WI38 (cell line): Measurements from ENCODE around the gene BRD7.

ENCODE experiments used
- H3K4me3 ChIP-seq: 2 replicates; pipeline ENCODE4 v1.5.1; 2011; ENCODE audit warnings: low read depth, mild to moderate bottlenecking, control low read depth, low read length
- TF ChIP-seq, protein P1 (sequence below): IDR thresholded peaks from 2 replicates; pipeline ENCODE4 v1.5.1; 2012; ENCODE audit warnings: low read depth, mild to moderate bottlenecking, control low read depth, low read length

Gene BRD7

DNA sequence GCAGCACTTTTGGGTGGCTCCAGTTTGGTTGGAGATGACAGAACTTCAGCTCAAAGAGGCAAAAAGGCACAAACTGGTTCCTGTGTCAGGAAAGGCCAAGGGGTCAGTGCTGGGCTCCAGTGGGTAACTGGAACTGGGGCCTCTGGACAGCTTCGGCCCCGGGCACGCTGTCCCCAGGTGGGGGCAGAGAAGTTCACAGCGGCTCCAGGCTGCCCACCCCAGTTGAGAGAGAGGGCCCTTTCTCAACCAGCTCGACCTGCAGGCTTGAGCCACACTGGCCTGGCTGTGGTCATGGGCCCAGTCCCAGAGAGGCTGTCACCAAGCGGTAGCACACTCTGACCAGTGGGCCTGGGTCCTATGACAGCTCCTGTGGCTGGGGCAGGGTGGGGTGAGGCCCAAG lies 77.9 kb downstream of the BRD7 start:
- TF ChIP-seq, protein P1, sequence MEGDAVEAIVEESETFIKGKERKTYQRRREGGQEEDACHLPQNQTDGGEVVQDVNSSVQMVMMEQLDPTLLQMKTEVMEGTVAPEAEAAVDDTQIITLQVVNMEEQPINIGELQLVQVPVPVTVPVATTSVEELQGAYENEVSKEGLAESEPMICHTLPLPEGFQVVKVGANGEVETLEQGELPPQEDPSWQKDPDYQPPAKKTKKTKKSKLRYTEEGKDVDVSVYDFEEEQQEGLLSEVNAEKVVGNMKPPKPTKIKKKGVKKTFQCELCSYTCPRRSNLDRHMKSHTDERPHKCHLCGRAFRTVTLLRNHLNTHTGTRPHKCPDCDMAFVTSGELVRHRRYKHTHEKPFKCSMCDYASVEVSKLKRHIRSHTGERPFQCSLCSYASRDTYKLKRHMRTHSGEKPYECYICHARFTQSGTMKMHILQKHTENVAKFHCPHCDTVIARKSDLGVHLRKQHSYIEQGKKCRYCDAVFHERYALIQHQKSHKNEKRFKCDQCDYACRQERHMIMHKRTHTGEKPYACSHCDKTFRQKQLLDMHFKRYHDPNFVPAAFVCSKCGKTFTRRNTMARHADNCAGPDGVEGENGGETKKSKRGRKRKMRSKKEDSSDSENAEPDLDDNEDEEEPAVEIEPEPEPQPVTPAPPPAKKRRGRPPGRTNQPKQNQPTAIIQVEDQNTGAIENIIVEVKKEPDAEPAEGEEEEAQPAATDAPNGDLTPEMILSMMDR, result no peak

DNA sequence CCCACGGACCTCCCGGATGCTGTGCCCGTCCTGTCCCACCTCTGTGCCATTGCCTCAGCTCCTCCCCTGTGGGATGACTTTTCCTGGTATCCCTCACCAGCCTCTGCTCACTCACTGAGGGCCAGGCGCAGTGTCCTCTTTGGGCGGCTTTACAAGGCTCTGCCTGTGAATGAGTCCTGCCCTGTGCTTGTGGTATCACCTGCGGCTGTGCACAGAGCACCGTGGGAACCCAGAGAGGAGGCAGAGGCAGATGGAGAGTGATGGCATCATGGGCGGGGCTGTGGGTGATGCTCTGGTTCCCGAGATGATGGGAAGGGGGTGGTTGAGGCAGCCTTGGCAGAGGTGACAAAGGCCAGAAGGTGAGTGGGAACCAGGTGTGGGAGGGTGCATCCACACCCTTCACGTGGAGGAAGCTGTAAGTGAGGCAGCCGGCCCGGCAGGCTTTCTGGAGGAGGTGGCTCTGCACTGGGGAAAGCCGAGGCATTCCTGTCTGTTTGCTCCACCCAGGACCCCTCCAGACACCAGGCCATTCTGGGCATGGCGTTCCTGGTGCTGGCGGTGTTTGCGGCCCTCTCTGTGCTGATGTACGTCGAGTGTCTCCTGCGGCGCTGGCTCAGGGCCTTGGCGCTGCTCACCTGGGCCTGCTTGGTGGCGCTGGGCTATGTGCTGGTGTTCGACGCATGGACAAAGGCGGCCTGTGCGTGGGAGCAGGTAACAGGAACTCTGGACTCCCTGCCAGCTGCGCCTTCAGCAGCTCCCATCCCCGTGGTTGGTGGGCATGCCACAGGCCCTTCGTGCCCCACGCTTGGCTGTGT lies 78.6 kb downstream of the BRD7 start:
- TF ChIP-seq, protein P1, result no peak
- H3K4me3 ChIP-seq, result no peak overlapping the region

More for the DNA sequence above, 77.9 kb downstream of the BRD7 start:
- no peak overlapping the region for H3K4me3 ChIP-seq

DNA sequence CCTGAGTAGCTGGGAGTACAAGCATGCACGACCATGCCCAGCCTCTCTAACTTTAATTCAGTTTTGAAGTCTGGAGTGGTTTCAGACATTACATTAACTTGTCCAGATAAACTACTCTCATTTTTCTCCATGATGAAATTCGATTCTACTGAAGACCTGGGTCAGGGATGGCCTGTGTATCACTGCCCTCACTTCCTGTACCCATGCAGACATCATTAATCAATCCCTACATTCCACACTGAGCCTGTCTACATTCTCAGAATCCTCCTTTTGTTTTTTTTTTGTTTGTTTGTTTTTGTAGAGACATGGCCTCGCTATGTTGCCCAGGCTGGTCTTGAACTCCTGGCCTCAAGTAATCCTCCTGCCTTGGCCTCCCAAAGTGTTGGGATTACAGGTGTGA lies 79.9 kb downstream of the BRD7 start:
- H3K4me3 ChIP-seq, result no peak overlapping the region
- TF ChIP-seq, protein P1, result no peak

DNA sequence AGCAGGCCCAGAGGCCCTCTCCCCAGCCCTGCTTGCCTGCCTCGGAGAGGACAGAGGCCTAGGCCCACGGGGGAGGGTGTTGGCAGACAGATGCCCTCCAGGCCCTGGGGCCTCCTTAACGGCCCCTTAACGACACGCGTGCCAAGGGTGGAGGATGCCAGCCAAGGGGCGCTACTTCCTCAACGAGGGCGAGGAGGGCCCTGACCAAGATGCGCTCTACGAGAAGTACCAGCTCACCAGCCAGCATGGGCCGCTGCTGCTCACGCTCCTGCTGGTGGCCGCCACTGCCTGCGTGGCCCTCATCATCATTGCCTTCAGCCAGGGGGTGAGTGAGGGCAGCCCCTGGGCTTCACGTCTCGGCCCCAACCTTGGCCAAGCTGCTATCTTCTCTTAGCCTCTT lies 80.8 kb downstream of the BRD7 start:
- no peak overlapping the region for H3K4me3 ChIP-seq
- TF ChIP-seq, protein P1, result no peak

DNA sequence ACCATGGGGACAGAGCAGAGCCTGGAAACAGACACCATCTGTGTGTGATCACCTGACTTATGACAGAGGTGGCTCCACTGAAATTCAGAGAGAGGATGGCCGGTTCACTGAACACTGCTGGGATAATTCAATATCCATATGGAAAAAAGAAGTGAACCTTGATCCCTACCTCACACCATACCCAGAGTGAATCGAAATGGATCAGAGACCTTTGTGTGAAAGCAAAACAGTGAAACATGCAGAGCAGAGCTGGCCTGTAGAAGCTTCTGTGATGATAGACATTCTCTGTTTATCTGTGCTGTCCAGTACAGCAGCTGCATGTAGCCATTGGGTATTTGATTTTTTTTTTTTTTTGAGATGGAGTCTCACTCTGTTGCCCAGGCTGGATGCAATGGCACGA lies 82.1 kb downstream of the BRD7 start:
- TF ChIP-seq, protein P1, result no peak

DNA sequence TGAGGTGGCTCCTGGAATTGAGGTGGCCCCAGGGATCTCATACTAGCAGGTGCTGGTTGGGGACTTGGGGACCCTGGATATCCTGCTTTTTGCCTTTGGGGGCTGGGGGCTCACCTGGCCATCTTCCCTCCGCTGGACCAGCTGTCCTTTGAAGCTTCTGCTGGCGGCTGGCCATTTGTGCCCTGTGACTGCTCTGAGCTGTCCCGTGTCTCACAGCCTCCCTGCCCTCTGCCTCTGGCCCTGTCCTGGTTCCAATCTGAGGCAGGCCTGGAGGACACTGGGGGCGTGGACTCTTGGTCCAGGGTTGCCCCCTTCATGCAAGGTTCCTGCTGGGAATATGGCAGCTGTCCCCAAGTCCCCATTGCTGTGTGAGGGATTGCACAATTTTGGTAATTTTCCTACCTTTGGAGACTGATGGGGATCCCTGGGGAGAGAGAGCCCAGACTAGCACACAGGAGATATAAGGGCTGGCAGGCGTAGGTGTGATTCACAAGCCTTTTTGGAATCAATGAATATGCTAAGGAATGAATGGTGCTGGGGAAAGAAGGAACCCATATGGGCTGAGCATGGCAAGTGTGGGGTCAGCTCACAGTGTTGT lies 83.3 kb downstream of the BRD7 start:
- no peak overlapping the region for H3K4me3 ChIP-seq
- TF ChIP-seq, protein P1, result no peak

More for the DNA sequence above, 82.1 kb downstream of the BRD7 start:
- no peak overlapping the region for H3K4me3 ChIP-seq

DNA sequence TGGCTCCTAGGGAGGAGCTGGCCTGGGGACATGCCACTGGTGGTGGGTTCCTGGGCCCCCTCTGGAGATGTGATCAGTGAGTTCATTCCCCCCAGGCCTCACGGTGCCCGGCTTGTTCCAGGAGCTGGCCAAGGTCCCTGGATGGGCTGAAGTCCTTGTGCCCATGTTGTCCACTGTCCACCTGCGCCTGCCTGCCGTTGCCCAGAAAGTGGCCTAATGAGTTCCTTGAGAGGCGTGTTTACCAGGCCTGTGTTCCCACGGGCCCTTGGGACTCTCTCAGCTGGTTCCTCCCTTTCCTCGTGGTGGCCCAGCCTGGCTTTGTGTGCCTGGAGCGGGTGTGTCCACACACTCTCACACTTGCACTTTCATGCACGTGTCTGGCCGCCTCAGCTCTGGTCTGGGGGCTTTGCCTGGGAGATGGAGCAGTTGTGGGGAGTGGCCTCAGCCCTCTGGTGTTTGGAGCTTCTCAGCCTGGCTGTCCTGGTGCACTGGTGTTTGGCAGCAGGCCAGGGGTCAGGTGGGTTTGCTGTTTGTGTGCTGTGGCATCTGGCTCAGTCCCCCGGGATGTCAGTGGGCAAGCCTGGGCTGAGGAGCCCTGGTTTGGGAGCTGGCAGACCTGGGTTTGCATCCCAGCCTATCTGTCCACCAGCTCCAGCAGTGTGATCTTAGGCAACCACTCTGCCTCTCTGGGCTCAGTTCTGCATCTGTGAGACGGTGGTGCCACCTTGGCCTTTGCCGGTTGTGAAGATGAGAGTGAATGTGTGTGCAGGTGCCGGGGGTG lies 84.5 kb downstream of the BRD7 start:
- H3K4me3 ChIP-seq, result no peak overlapping the region
- TF ChIP-seq, protein P1, result no peak
